IMR-90 (cell line): ENCODE data around the gene RGPD8. TPM values are rescaled to one million over a fixed set of nuclear protein-coding genes. Genes with fewer than 3 reads are reported as not detected.

Source experiments
- ATAC-seq: fragments of 200-7000 bp; cut with Tn5 transposase; 2 replicates; pipeline ENCODE4 v1.9.1; 2020; ENCODE audit warnings: low read depth, mild to moderate bottlenecking, moderate library complexity
- BruUV-seq: library from RNA; stranded (reverse); fragments of 400-500 nt; replicated peaks from 2 replicates; lab custom pipeline; 2021; lab: Mats Ljungman, UMichigan
- CTCF ChIA-PET: fragments of 300-600 bp; formaldehyde crosslinking; extraction: SDS; loops from one replicate; lab custom pipeline; 2021; ENCODE audit warnings: antibody characterized with exemption; lab: Yijun Ruan, JAX
- POLR2A ChIA-PET: fragments of 300-600 bp; sonication (Branson Sonifier 250); formaldehyde crosslinking; loops from one replicate; lab custom pipeline; 2022; ENCODE audit warnings: antibody characterized with exemption; ENCODE audit not compliant: unreplicated experiment; lab: Charles Lee
- DNase-seq: peaks from one replicate; pipeline ENCODE4 v3.0.0; 2013
- H2AFZ ChIP-seq: replicated peaks from 2 replicates; pipeline ENCODE3; 2013; ENCODE audit warnings: low read length, mild to moderate bottlenecking; ENCODE audit not compliant: poor library complexity
- H2AK5ac ChIP-seq: 2 replicates; pipeline ENCODE4 v1.6.1; 2013; ENCODE audit warnings: low read depth, low read length, inconsistent platforms
- H2AK9ac ChIP-seq: replicated peaks from 2 replicates; pipeline ENCODE3; 2013; ENCODE audit warnings: mild to moderate bottlenecking, low read depth, low read length, moderate library complexity; ENCODE audit not compliant: poor library complexity
- H2BK120ac ChIP-seq: 2 replicates; pipeline ENCODE4 v1.6.1; 2013; ENCODE audit warnings: low read depth, low read length, inconsistent platforms
- H2BK15ac ChIP-seq: 3 replicates; pipeline ENCODE4 v1.6.1; 2013; ENCODE audit warnings: low read depth, low read length, inconsistent platforms
- H2BK20ac ChIP-seq: 2 replicates; pipeline ENCODE4 v1.6.1; 2013; ENCODE audit warnings: low read depth, mild to moderate bottlenecking, inconsistent platforms, low read length, moderate library complexity
- H2BK5ac ChIP-seq: 2 replicates; pipeline ENCODE4 v1.6.1; 2013; ENCODE audit warnings: mild to moderate bottlenecking, low read depth, low read length, inconsistent platforms; ENCODE audit not compliant: poor library complexity, severe bottlenecking
- H3K14ac ChIP-seq: replicated peaks from 2 replicates; pipeline ENCODE4 v1.6.1; 2013; ENCODE audit warnings: low read depth, low read length, inconsistent platforms
- H3K18ac ChIP-seq: 2 replicates; pipeline ENCODE4 v1.6.1; 2013; ENCODE audit warnings: low read depth, low read length, control low read depth
- H3K23ac ChIP-seq: 2 replicates; pipeline ENCODE4 v1.6.1; 2013; ENCODE audit warnings: low read depth, low read length, inconsistent platforms
- H3K27ac ChIP-seq: 2 replicates; pipeline ENCODE4 v1.5.1; 2013; ENCODE audit warnings: mild to moderate bottlenecking, control low read depth, low read length; ENCODE audit not compliant: insufficient read depth
- H3K27me3 ChIP-seq: 2 replicates; pipeline ENCODE4 v1.6.1; 2013; ENCODE audit warnings: low read length; ENCODE audit not compliant: control insufficient read depth, insufficient read depth
- H3K36me3 ChIP-seq: 2 replicates; pipeline ENCODE4 v1.6.1; 2013; ENCODE audit warnings: low read length, mixed read lengths; ENCODE audit not compliant: control insufficient read depth, insufficient read depth
- H3K4ac ChIP-seq: 2 replicates; pipeline ENCODE4 v1.6.1; 2013; ENCODE audit warnings: low read depth, low read length, inconsistent platforms
- H3K4me1 ChIP-seq: 2 replicates; pipeline ENCODE4 v1.6.1; 2013; ENCODE audit warnings: low read length, mixed read lengths; ENCODE audit not compliant: control insufficient read depth, insufficient read depth
- H3K4me2 ChIP-seq: 2 replicates; pipeline ENCODE4 v1.6.1; 2013; ENCODE audit warnings: low read depth, mild to moderate bottlenecking, control low read depth, low read length, moderate library complexity
- H3K4me3 ChIP-seq: 2 replicates; pipeline ENCODE4 v1.5.1; 2013; ENCODE audit warnings: low read depth, mild to moderate bottlenecking, control low read depth, low read length, moderate library complexity; ENCODE audit not compliant: insufficient read depth
- H3K56ac ChIP-seq: 2 replicates; pipeline ENCODE4 v1.6.1; 2013; ENCODE audit warnings: low read length, inconsistent platforms; ENCODE audit not compliant: insufficient read depth; ENCODE audit errors: extremely low read depth
- H3K79me1 ChIP-seq, 2 experiments: 2 replicates each; pipeline ENCODE4 v1.6.1; 2013; ENCODE audit warnings: low read length in 2 of 2, inconsistent platforms in 1 of 2, low read depth in 1 of 2
- H3K9ac ChIP-seq: 2 replicates; pipeline ENCODE4 v1.6.1; 2013; ENCODE audit warnings: low read depth, low read length, control low read depth
- H3K9me1 ChIP-seq: 2 replicates; pipeline ENCODE4 v1.6.1; 2013; ENCODE audit warnings: low read length, inconsistent platforms; ENCODE audit not compliant: insufficient read depth
- H3K9me3 ChIP-seq: 2 replicates; pipeline ENCODE4 v1.6.1; 2013; ENCODE audit warnings: low read length; ENCODE audit not compliant: control insufficient read depth, insufficient read depth
- H4K20me1 ChIP-seq: 2 replicates; pipeline ENCODE4 v1.6.1; 2013; ENCODE audit warnings: low read length, inconsistent platforms; ENCODE audit not compliant: insufficient read depth
- H4K5ac ChIP-seq: 2 replicates; pipeline ENCODE4 v1.6.1; 2013; ENCODE audit warnings: mild to moderate bottlenecking, low read depth, low read length, control low read depth
- H4K8ac ChIP-seq, 2 experiments: 2 replicates each; pipeline ENCODE4 v1.6.1; 2013; ENCODE audit warnings: low read depth in 2 of 2, low read length in 2 of 2, control low read depth in 1 of 2, inconsistent platforms in 1 of 2
- H4K91ac ChIP-seq: 2 replicates; pipeline ENCODE4 v1.6.1; 2013; ENCODE audit warnings: low read depth, low read length, inconsistent platforms; ENCODE audit not compliant: insufficient read depth
- BHLHE40 ChIP-seq: fragments of 150-350 bp; IDR thresholded peaks from 2 replicates; pipeline ENCODE4 v1.6.1; 2016; ENCODE audit warnings: mild to moderate bottlenecking, low read depth, low read length
- CEBPB ChIP-seq: IDR thresholded peaks from 2 replicates; pipeline ENCODE4 v1.6.1; 2012; ENCODE audit warnings: low read depth, low read length, improper control_type of control experiment
- CHD1 ChIP-seq: IDR thresholded peaks from 2 replicates; pipeline ENCODE4 v1.6.1; 2012; ENCODE audit warnings: low read depth, low read length, improper control_type of control experiment
- FOS ChIP-seq: fragments of 150-350 bp; IDR thresholded peaks from 2 replicates; pipeline ENCODE4 v1.6.1; 2016; ENCODE audit warnings: low read depth, low read length
- MXI1 ChIP-seq: IDR thresholded peaks from 2 replicates; pipeline ENCODE4 v1.6.1; 2012; ENCODE audit warnings: low read depth, mild to moderate bottlenecking, low read length, moderate library complexity, borderline replicate concordance
- NFE2L2 ChIP-seq: fragments of 150-350 bp; IDR thresholded peaks from 2 replicates; pipeline ENCODE4 v1.6.1; 2016; ENCODE audit warnings: low read depth, mild to moderate bottlenecking, low read length
- RAD21 ChIP-seq: IDR thresholded peaks from 2 replicates; pipeline ENCODE4 v1.6.1; 2012; ENCODE audit warnings: low read length, improper control_type of control experiment
- RCOR1 ChIP-seq: IDR thresholded peaks from 2 replicates; pipeline ENCODE4 v1.6.1; 2012; ENCODE audit warnings: mild to moderate bottlenecking, low read length, improper control_type of control experiment; ENCODE audit not compliant: insufficient replicate concordance
- SMC3 ChIP-seq: fragments of 150-350 bp; IDR thresholded peaks from 2 replicates; pipeline ENCODE4 v1.6.1; 2016; ENCODE audit warnings: low read depth, mild to moderate bottlenecking, antibody characterized with exemption, low read length, moderate library complexity
- WGBS, 2 experiments: methylation state at CpG; one replicate each; pipeline versions ENCODE4 v1.1.5 to v1.1.7; 2013; ENCODE audit warnings: missing lambda C conversion rate in 2 of 2; ENCODE audit not compliant: insufficient read length in 1 of 2; ENCODE audit errors: extremely low coverage in 2 of 2; 5-methylcytosine and 5-hydroxymethylcytosine counted together
- dilution Hi-C: fragments of 300-500 bp; cut with HindIII; formaldehyde crosslinking; loops from one replicate; pipeline ENCODE4 v1.14.3; 2018; ENCODE audit warnings: low sequenced_read_pairs; ENCODE audit not compliant: unreplicated experiment
- in situ Hi-C: fragments of 300-500 bp; cut with MboI; formaldehyde crosslinking; loops from 3 replicates; pipeline ENCODE4 v1.14.3; 2019; ENCODE audit warnings: low sequenced_read_pairs, inconsistent platforms, mixed read lengths
- intact Hi-C: fragments of 100-400 bp; cut with micrococcal nuclease; formaldehyde crosslinking; loops from 2 replicates; pipeline ENCODE4 v1.10.0; 2022
- polyA plus RNA-seq, 3 experiments: library from polyadenylated mRNA; depleted of rRNA; stranded (reverse); fragments of >200 nt; gene quantifications; 2 replicates each; pipeline ENCODE4 v1.2.3, GENCODE V29; 2012; ENCODE audit warnings: low replicate concordance in 1 of 3
- total RNA-seq: library from RNA; depleted of rRNA; stranded (reverse); fragments of >200 nt; gene quantifications from 2 replicates; pipeline ENCODE4 v1.2.3, GENCODE V29; 2012
- TF ChIP-seq, protein P1 (sequence below): fragments of 150-350 bp; IDR thresholded peaks from 2 replicates; pipeline ENCODE4 v1.6.1; 2016; ENCODE audit warnings: low read depth, mild to moderate bottlenecking, low read length, moderate library complexity, borderline replicate concordance

Gene RGPD8
- total and polyA plus RNA-seq, 2 of the 4 experiments (the other 2 are of a cell fraction): 0.67 to 4.1 TPM

DNA sequence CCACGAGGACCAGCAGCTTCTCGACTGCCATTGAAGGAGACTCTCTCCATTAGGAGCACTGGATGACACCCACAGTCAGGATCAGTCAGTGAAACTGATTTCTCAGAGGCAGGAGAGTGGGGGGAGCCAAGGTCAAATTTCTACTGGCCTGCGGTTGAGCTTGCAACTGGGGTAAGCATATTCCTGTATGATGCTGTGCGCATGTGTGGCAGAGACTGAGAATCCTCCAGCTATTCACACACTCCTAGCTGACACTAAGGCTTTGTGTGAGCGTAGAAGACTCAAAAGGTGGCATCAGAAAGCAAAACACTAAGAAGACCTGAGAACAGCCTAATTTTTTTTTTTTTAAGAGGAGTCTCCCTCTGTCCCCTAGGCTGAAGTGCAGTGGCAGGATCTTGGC, 28.7 kb upstream of the RGPD8 start:
- H3K27ac ChIP-seq: no peak overlapping the region
- H3K18ac ChIP-seq: no peak overlapping the region
- H3K4me3 ChIP-seq: no peak overlapping the region
- H4K20me1 ChIP-seq: no peaks in the 10 kb centered on the region
- no peak overlapping the region for H2BK5ac ChIP-seq
- no peak overlapping the region for H3K23ac ChIP-seq
- intact Hi-C loops (no loop called here), in situ Hi-C loops (no loop called here), dilution Hi-C loops (no loop called here)
- no peak overlapping the region for H3K4ac ChIP-seq
- no peak overlapping the region for H3K56ac ChIP-seq
- H3K9me3 ChIP-seq: no peaks in the 10 kb centered on the region
- TF ChIP-seq NFE2L2: no peak
- no peak for TF ChIP-seq RAD21
- TF ChIP-seq MXI1: no peak
- no peak for TF ChIP-seq BHLHE40
- no peak for TF ChIP-seq SMC3
- TF ChIP-seq RCOR1: no peak
- TF ChIP-seq CEBPB: no peak
- no peak for TF ChIP-seq CHD1
- TF ChIP-seq, protein P1, sequence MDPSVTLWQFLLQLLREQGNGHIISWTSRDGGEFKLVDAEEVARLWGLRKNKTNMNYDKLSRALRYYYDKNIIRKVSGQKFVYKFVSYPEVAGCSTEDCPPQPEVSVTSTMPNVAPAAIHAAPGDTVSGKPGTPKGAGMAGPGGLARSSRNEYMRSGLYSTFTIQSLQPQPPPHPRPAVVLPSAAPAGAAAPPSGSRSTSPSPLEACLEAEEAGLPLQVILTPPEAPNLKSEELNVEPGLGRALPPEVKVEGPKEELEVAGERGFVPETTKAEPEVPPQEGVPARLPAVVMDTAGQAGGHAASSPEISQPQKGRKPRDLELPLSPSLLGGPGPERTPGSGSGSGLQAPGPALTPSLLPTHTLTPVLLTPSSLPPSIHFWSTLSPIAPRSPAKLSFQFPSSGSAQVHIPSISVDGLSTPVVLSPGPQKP: no peak
- TF ChIP-seq FOS: no peak
- BruUV-seq: no TSS peak
- no peak overlapping the region for H2BK20ac ChIP-seq
- no peak overlapping the region for H2AK5ac ChIP-seq
- DNase-seq (no peak), ATAC-seq (no peak)
- no peak overlapping the region for H3K4me2 ChIP-seq
- H3K4me1 ChIP-seq: no peaks in the 10 kb centered on the region
- no peak overlapping the region for H3K14ac ChIP-seq
- H3K9ac ChIP-seq: no peak overlapping the region
- H3K27me3 ChIP-seq: peaks cover 7% of the 10 kb centered on the region
- ChIA-PET CTCF (no interaction called here), POLR2A (no interaction called here)
- H3K79me1 ChIP-seq: no peaks in the 10 kb centered on the region
- no peaks in the 10 kb centered on the region for H3K36me3 ChIP-seq
- H2BK15ac ChIP-seq: no peak overlapping the region
- no peak overlapping the region for H4K91ac ChIP-seq
- H3K9me1 ChIP-seq: no peaks in the 10 kb centered on the region
- no peak overlapping the region for H2AK9ac ChIP-seq
- 70% methylated on average over 2 of the region's 5 CpGs; no CpG with 5 or more reads in 1 of the 2 experiments for WGBS, 2 experiments
- no peak overlapping the region for H2BK120ac ChIP-seq
- no peak overlapping the region for H2AFZ ChIP-seq
- H4K8ac ChIP-seq: no peak overlapping the region
- no peak overlapping the region for H4K5ac ChIP-seq
